Heart left ventricle (tissue), 13 donors: ENCODE results near the gene CTNND1.
A peak's percentile ranks its signal among the peaks of the same experiment; 100 is the strongest.

Source experiments
- POLR2A ChIP-seq, 2 donors: fragments of 450-650 bp; IDR thresholded peaks; one replicate each; pipeline ENCODE4 v1.6.1; 2017; ENCODE audit warnings: antibody characterized with exemption in 2 of 2, mild to moderate bottlenecking in 2 of 2, moderate library complexity in 2 of 2
- TF ChIP-seq, protein P1 (sequence below), 12 donors: fragments of 200-600 bp; sonication (generic) in 4 of 12; IDR thresholded peaks; one replicate each; pipeline versions ENCODE4 v1.5.0 to v1.8.0; 2018 to 2022; ENCODE audit warnings: antibody characterized with exemption in 12 of 12, mild to moderate bottlenecking in 5 of 12
- donor health status: ischemic (EF 13 %, LVEDD 7.1; RV severe dilation, severe dysfunction).
- donor health status: DM: no; HTN: yes; CAD: no.
- donor health status: DM: no; HTN: no; CAD: no.
- donor health status: ischemic (EF 25% LVEDD 6.9; RV normal size, moderate dysfunction).
- donor health status: ischemic (EF 25% LVEDD 5.7; RV mildly dilated, moderate dysfunction).
- donor health status: ischemic (EF 35%, LVEDD 5.7; RV mildly dilated, moderate dysfunction).
- donor health status: nonischemic (EF 11% LVEDD 7.7; RV severe dilation, severe dysfunction).
- donor health status: DM: yes; HTN: yes; CAD: no.
- donor health status: PGD.
- donor health status: ischemic (EF 29% LVEDD 5.4; RV normal size, mild dysfunction).
- donor health status: nonischemic (EF 23%, LVEDD 6.1; RV moderate dilation, normal function).

GRCh38 chr11:57800444-57801182, 39.0 kb downstream of the CTNND1 start:
- TF ChIP-seq, protein P1, sequence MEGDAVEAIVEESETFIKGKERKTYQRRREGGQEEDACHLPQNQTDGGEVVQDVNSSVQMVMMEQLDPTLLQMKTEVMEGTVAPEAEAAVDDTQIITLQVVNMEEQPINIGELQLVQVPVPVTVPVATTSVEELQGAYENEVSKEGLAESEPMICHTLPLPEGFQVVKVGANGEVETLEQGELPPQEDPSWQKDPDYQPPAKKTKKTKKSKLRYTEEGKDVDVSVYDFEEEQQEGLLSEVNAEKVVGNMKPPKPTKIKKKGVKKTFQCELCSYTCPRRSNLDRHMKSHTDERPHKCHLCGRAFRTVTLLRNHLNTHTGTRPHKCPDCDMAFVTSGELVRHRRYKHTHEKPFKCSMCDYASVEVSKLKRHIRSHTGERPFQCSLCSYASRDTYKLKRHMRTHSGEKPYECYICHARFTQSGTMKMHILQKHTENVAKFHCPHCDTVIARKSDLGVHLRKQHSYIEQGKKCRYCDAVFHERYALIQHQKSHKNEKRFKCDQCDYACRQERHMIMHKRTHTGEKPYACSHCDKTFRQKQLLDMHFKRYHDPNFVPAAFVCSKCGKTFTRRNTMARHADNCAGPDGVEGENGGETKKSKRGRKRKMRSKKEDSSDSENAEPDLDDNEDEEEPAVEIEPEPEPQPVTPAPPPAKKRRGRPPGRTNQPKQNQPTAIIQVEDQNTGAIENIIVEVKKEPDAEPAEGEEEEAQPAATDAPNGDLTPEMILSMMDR (IDR thresholded peaks at IDR 0.05), result peak; percentile 81 to 94 (median 88)
- no peak for TF ChIP-seq POLR2A (IDR thresholded peaks at IDR 0.05)
